ENCODE results near the gene COMMD7.

DNA sequence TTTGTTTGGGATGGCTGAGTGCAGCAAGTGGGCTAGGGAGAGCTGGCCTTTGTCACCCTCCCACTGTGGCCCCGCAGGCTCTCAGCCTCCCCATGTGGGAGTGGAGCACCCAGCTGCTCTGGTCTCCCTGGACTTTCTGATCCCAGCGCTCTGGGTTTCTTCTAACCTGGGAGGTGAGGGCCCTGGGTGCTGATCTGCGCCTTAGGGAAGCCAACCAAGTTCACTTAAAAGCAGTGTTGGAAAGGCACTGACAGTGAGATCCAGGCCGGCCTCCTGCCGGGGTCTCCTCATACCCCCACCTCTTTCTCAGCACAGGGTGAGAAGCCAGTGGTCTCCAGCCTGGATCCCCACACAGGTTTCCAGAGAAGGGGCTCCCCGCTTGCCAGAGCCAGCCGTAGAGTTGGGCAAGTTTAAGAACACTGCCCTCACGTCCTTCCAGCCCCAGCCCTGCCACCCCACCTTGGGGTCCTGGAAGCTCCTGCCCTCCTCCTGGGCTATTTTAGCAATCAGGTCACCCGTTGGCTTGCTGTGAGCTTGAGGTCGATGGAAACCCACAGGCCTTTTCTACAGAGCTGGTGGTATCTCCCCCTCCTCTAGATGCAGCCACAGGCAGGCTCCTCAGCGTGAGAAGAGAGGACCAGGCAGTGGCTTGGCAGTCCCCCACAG, 79.1 kb downstream of the COMMD7 start:
- TF ChIP-seq CTCF (IDR thresholded peaks at IDR 0.05) (no peak), POLR2A (IDR thresholded peaks at IDR 0.05) (no peak)

Data from esophagus squamous epithelium (tissue), 4 donors.